ENCODE results near the gene GLIS1.
"Not testable (repeated sequence)": the region's sequence is repeated elsewhere in the genome, so short reads cannot be mapped to it uniquely, and the experiment has no call there.

Gene GLIS1

DNA sequence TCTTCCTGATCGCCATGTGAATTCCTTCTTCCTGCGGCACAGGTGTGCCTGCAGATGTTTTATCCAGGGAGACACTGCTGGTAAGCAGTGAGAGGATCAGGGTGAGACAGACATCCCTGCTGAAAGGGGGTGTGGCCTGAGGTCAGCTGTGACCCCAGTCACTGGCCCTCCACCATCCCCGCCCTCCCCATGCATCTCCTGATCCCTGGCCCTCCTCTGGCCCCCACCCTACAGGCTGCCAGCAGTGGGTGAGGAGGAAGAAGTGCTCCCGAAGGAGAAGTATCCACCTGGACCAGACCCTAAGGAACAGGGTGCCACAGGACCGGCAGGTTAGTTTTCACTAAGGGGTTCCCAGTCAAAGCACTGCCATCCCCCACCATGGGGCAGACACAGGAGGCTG, 85.3 kb downstream of the GLIS1 start:
- TF ChIP-seq, protein P1, sequence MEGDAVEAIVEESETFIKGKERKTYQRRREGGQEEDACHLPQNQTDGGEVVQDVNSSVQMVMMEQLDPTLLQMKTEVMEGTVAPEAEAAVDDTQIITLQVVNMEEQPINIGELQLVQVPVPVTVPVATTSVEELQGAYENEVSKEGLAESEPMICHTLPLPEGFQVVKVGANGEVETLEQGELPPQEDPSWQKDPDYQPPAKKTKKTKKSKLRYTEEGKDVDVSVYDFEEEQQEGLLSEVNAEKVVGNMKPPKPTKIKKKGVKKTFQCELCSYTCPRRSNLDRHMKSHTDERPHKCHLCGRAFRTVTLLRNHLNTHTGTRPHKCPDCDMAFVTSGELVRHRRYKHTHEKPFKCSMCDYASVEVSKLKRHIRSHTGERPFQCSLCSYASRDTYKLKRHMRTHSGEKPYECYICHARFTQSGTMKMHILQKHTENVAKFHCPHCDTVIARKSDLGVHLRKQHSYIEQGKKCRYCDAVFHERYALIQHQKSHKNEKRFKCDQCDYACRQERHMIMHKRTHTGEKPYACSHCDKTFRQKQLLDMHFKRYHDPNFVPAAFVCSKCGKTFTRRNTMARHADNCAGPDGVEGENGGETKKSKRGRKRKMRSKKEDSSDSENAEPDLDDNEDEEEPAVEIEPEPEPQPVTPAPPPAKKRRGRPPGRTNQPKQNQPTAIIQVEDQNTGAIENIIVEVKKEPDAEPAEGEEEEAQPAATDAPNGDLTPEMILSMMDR (IDR thresholded peaks at IDR 0.05; ENCODE audit: extremely low read depth, missing control alignments): no peak
- DNase-seq (ENCODE audit: low spot score): no peak

DNA sequence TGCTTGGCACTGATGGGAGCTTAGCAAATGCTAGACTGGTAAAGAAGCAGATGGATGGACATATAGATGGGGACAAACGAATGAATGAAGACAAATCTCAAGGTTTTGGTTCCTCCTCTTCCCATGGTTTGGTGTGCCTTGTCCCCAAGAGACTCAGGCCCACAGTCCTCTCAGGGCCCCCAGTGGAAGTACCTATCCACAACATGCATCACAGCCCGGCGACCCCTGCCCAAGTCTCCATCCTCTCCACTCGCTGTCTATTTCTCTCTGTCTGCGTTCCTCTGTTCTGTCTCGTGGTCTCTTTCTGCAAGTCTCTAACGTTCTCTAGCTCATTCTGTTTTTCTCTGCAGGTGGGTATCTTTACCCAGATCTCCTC, 85.8 kb downstream of the GLIS1 start:
- TF ChIP-seq, protein P1 (IDR thresholded peaks at IDR 0.05; ENCODE audit: extremely low read depth, missing control alignments): no peak
- no peak for DNase-seq (ENCODE audit: low spot score)

DNA sequence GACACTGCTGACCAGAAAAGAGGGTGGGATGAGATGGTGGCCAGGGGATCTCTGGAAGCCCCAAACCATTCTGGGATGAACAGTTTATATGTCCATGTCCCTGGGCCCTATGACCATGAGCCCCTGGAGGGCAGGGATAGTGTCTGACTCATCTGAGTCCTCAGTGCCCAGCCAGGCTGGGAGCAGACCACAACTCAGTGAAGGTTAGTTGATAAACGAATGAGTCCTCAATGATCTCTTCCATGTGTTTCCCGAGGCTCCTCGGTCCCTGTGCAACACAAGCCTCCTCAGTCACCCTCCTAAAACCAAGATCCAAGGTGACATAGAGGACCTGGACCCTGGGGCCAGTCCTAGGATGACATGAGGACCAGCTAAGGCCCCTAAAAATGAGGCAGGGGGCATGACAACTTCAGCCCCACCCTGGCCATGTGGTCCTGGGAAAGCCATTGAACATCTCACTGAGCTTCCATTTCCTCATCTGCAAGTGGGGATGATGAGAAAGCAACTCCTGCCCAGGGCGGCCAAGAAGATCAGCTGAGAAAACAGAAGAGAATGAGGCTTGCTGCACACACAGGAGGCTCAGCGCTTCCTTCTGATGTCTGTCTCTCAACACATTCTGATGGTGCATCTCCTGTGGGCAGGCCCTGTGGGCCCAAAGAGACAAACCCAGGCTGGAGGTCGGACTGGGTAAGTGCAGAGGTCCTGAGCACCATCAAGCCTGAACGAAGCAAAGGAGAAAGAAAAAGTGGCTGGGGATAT, 86.3 kb downstream of the GLIS1 start:
- no peak for DNase-seq (ENCODE audit: low spot score)
- TF ChIP-seq, protein P1 (IDR thresholded peaks at IDR 0.05; ENCODE audit: extremely low read depth, missing control alignments): no peak

DNA sequence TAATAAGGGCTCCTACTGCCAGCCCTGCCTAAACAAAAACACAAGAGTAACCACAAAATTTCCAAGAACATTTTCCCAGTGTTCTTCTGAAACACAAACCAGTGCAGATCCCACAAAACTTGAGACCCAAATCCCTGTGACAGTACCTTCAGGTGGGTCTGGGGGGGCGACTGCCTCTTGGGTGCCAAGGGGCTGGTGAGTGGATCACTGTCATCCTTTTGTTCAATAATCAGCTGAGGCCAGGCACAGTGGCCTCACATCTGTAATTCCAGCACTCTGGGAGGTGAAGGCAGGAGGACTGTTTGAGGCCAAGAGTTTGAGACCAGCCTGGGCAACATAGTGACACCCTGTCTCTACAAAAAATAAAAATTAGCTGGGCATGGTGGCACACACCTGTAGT, 87.6 kb downstream of the GLIS1 start:
- no peak for DNase-seq (ENCODE audit: low spot score)
- TF ChIP-seq, protein P1 (IDR thresholded peaks at IDR 0.05; ENCODE audit: extremely low read depth, missing control alignments): no peak

DNA sequence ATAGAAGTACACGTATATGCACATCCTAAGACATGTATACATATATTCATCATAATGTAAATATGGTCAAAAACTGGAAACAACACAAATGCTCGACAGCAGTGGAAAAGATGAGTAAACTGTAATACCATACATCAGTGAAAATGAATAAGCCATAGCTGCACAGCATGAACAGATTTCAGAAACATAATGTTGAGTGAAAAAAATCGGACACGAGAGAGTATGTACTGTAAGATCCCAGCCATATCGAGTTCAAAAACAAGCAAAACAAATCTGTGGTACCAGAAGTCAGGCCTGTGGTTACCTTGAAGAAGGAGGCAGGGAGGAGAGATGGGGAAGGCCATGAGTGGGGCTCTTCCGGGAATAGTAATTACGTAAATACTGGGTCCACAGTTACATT, 90.4 kb downstream of the GLIS1 start:
- TF ChIP-seq, protein P1 (IDR thresholded peaks at IDR 0.05; ENCODE audit: extremely low read depth, missing control alignments): no peak
- no peak for DNase-seq (ENCODE audit: low spot score)

DNA sequence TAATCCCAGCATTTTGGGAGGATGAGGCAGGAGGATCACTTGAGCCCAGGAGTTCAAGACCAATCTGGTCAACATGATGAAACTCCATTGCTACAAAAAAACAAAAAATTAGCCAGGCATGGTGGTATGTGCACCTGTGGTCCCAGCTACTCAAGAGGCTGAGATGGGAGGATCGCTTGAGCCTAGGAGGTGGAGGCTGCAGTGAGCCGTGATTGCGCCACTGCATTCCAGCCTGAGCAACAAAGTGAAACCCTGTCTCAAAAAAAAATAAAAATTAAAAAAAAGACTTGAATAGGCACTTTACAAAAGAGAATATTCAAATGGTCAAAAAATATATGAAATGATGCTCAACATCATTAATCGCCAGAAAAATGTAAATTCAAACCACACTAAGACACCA, 91.0 kb downstream of the GLIS1 start:
- not testable (repeated sequence) for DNase-seq (ENCODE audit: low spot score)

DNA sequence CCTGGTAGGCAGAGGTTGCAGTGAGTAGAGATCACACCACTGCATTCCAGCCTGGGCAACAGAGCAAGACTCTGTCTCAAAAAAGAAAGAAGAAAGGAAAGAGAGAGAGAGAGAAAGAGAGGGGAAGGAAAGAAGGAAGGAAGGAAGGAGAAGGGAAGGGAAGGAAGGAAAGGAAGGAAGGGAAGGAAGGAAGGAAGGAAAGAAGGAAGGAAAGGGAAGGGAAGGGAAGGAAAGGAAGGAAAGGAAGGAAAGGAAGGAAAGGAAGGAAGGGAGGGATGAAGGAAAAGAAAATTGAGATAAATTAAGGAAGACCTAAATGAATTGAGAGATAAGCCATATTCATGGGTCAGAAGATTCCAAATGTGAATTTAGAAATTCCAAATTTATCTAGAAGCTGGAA, 92.2 kb downstream of the GLIS1 start:
- no peak for DNase-seq (ENCODE audit: low spot score)
- TF ChIP-seq, protein P1 (IDR thresholded peaks at IDR 0.05; ENCODE audit: extremely low read depth, missing control alignments): no peak

DNA sequence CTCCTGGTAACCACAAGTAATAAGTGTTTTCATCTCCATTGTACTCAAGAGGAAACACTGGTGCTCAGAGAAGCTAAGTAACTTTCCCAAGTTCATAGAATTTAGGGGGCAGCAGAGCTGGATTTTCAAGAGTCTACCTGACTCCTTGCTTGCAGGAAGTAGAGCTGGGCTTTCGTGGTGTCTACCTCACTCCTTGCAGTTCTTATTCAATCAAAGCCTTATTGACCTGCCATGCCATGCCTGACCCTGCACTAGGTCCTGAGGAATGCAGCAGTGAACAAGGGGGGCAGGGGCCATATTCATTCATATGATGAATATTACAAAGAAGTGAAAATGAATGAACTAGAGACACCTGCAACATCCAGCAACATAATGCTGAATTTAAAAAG, 93.3 kb downstream of the GLIS1 start:
- DNase-seq (ENCODE audit: low spot score): no peak
- TF ChIP-seq, protein P1 (IDR thresholded peaks at IDR 0.05; ENCODE audit: extremely low read depth, missing control alignments): no peak

All from GM20000 (cell line).